HG02763 (cell line): ENCODE data around the gene CAMK4.
"Not testable (repeated sequence)": the region's sequence is repeated elsewhere in the genome, so short reads cannot be mapped to it uniquely, and the experiment has no call there.

ENCODE experiments used
- ATAC-seq: cut with Tn5 transposase; IDR thresholded peaks from one replicate; pipeline ENCODE4 v1.9.1; 2021; ENCODE audit warnings: mild to moderate bottlenecking, moderate library complexity; ENCODE audit not compliant: unreplicated experiment

The CAMK4 gene

DNA sequence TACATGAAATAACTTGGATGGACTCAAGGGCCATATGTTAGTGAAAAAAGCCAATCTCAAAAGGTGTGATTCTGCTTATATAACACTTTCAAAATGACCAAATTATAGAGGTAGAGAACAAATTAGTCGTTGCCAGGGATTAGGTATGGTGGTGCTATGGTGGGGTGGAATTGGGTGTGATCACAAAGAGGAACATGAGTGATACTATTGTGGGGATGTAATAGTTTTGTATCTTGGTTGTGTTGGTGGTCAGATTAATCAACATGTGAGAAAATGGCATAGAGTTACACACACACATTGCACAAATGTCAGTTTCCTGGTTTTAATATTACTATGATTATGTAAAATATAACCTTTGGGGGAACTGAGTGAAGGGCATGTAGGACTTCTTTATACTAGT, 31.9 kb downstream of the CAMK4 start:
- no peak for ATAC-seq

DNA sequence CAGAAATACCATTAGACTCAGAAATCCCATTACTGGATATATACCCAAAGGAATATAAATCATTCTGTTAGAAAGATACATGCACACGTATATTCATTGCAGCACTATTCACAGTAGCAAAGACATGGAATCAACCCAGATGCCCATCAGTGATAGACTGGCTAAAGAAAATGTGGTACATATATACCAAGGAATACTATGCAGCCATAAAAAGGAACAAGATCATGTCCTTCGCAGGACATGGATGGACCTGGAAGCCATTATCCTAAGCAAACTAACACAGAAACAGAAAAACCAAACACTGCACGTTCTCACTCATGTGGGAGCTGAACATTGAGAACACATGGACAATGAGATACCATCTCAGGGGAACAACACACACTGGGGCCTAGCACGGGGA, 33.4 kb downstream of the CAMK4 start:
- ATAC-seq, result not testable (repeated sequence)

- no peak for ATAC-seq
Measured at GRCh38 chr5:111259636-111260035, 35.5 kb downstream of the CAMK4 start.

- no peak for ATAC-seq
Measured at GRCh38 chr5:111261610-111262009, 37.4 kb downstream of the CAMK4 start.

DNA sequence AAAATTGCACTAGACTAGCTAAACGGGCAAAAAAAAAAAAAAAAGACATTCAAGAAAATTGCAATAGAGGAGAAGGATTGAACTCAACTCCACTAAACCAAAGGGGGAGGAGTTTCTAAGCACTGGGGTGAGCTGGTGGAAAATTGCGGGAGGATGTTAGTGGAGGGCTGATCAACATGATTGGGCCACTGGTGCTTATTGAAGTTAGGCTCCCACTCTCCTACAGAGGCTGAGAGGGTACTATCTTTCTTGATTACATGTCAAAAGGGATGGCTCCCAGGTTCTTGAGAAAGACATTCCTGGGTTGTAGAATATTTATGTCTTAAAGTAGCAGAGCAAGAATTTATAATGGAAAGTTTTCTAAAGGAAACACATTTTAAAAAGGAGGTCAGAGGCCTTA, 38.0 kb downstream of the CAMK4 start:
- ATAC-seq, result no peak

- ATAC-seq, result no peak
Measured at GRCh38 chr5:111262815-111263214, 38.6 kb downstream of the CAMK4 start.

- ATAC-seq, result no peak
Measured at GRCh38 chr5:111266491-111266890, 42.3 kb downstream of the CAMK4 start.

GRCh38 chr5:111268300-111268699, 44.1 kb downstream of the CAMK4 start:
- ATAC-seq, result no peak

DNA sequence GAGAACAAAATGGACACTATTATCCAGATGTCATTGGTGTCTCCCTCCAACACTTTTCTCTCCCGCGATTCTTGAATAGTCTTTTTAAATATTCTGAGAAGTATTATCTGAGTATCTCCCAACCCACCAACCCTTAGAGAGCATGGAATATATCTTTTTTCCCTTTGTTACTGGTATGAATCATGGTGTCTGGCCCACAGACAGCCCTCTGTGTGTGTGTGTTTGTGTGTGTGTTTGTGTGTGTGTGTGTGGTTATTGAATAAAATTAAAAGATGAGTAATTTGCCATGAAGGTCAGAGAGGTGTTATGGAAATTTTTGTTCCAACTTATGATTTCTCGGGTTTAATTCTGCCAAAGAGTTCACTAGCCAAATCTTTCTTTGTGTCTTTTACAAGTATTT, 47.7 kb downstream of the CAMK4 start:
- ATAC-seq, result no peak

DNA sequence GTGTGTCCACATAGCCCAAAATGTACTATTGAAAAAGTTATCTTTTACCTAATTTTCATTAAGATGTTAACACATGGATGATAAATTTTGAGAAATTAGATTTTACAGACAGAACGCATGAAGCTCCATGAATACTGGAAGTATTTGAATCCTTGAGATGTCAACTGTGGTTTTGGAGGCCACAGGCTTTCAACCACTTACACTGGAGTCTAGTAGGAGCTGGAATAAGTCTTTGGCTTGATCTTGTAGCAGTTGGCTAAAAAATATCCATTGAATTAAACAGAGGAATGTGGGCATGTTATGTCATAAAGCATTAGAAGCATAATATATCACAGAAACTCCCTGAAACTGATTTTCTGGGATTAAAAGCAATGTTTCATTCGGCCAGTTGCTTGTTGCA, 52.9 kb downstream of the CAMK4 start:
- ATAC-seq, result no peak

- ATAC-seq, result peak; percentile 83
Measured at GRCh38 chr5:111278858-111279504, 54.8 kb downstream of the CAMK4 start.

DNA sequence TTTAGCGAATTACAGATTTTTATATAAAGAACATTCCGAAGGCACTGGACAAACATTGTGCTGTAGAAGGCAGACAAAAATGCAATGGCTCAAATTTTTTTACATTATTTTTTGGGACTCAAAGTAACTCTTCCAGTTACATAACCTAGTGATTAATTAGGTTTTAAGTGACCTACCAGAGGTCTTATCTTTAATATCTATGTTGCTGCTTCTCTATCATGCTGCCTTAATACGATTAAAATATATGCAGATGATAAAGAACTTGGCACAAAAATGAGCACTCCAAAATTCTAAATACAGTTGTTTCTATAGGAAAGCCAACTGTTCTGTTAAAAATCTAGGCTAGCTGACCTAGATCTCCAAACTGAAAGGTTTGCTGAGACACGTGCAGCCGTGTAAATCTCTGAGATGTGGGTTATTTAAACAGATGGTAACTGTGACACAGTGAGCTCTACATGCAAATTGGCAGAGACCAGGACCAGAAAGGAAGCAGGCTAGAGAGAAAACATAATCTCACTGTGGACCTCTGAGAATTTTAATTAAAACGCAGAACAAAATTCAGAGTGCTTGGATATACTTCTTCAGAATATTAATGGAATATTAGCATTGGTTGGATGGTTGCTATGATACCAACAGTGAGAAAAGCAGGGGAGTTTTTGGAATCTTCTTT, 56.2 kb downstream of the CAMK4 start:
- ATAC-seq, result peak; percentile 57

DNA sequence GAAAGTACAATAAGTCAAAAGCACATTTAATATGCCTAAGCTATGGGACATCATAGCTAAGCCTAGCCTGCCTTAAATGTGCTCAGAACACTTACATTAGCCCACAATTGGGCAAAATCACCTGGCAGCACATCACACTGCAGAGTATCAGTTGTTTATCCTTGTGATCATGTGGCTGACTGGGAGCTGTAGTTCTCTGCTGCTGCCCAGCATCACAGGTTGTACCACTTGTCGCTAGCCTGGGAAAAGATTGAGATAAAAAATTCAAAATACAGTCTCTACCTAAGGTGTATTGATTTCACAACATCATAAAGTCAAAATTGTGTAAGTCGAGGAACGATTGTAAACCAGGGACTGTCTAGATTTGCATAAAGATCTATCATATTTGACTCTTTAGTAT, 58.6 kb downstream of the CAMK4 start:
- no peak for ATAC-seq

GRCh38 chr5:111284825-111285224, 60.6 kb downstream of the CAMK4 start:
- ATAC-seq, result no peak

GRCh38 chr5:111294551-111294950, 70.4 kb downstream of the CAMK4 start:
- no peak for ATAC-seq

- ATAC-seq, result no peak
Measured at GRCh38 chr5:111295649-111296048, 71.5 kb downstream of the CAMK4 start.

- ATAC-seq, result no peak
Measured at GRCh38 chr5:111296570-111296969, 72.4 kb downstream of the CAMK4 start.

- ATAC-seq, result no peak
Measured at GRCh38 chr5:111299067-111299481, 74.9 kb downstream of the CAMK4 start.

GRCh38 chr5:111299831-111300432, 75.7 kb downstream of the CAMK4 start:
- ATAC-seq, result no peak

DNA sequence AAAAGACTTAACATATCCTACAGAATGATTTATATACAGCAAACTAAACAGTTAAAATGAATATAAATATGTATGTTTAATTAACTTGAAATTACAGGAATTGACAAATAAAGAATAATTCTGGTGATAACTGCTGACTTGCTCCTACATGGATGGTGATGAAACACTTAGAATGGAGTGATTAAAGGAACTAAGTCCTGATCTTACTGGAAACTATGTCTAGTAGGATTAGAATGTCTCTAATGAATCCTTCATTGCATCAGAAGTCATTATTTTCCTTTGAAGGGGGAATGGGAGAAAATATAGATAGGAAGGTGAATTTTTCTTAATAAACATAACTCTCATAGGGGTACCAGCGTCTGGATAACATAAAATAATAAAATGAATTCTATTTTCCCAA, 77.1 kb downstream of the CAMK4 start:
- ATAC-seq, result no peak

- ATAC-seq, result not testable (repeated sequence)
Measured at GRCh38 chr5:111302043-111302442, 77.9 kb downstream of the CAMK4 start.

GRCh38 chr5:111308951-111309350, 84.8 kb downstream of the CAMK4 start:
- ATAC-seq, result no peak
